ENCODE data around the gene TULP1. TPM values are rescaled to one million over a fixed set of nuclear protein-coding genes. Genes with fewer than 3 reads are reported as not detected.

The TULP1 gene
- total RNA-seq, 1 donor = not detected

- DNase-seq (ENCODE audit: low read depth) = peak; percentile 33
- TF ChIP-seq CTCF (IDR thresholded peaks at IDR 0.05; ENCODE audit: insufficient read depth, low read depth, low read length) = peak; percentile 85
- no peak overlapping the region for H3K4me3 ChIP-seq (ENCODE audit: low read depth, low read length)
Observed at GRCh38 chr6:35552285-35552917, 39.7 kb upstream of the TULP1 start.

- H3K4me3 ChIP-seq (ENCODE audit: low read depth, low read length) = no peak overlapping the region
- TF ChIP-seq CTCF (IDR thresholded peaks at IDR 0.05; ENCODE audit: insufficient read depth, low read depth, low read length) = no peak
Observed at GRCh38 chr6:35550437-35550836, 37.7 kb upstream of the TULP1 start.

GRCh38 chr6:35547676-35548075 is 35.0 kb upstream of the TULP1 start:
- no peak for TF ChIP-seq CTCF (IDR thresholded peaks at IDR 0.05; ENCODE audit: insufficient read depth, low read depth, low read length)
- H3K4me3 ChIP-seq (ENCODE audit: low read depth, low read length) = no peak overlapping the region
- DNase-seq (ENCODE audit: low read depth) = no peak

More at GRCh38 chr6:35550437-35550836, 37.7 kb upstream of the TULP1 start:
- no peak for DNase-seq (ENCODE audit: low read depth)

GRCh38 chr6:35544769-35545361 is 32.2 kb upstream of the TULP1 start:
- TF ChIP-seq CTCF (IDR thresholded peaks at IDR 0.05; ENCODE audit: insufficient read depth, low read depth, low read length) = no peak
- DNase-seq (ENCODE audit: low read depth) = no peak
- H3K4me3 ChIP-seq (ENCODE audit: low read depth, low read length) = no peak overlapping the region

GRCh38 chr6:35543459-35544193 is 30.9 kb upstream of the TULP1 start:
- no peak for DNase-seq (ENCODE audit: low read depth)
- TF ChIP-seq CTCF (IDR thresholded peaks at IDR 0.05; ENCODE audit: insufficient read depth, low read depth, low read length) = no peak
- H3K4me3 ChIP-seq (ENCODE audit: low read depth, low read length) = no peak overlapping the region

- DNase-seq (ENCODE audit: low read depth) = no peak
- TF ChIP-seq CTCF (IDR thresholded peaks at IDR 0.05; ENCODE audit: insufficient read depth, low read depth, low read length) = no peak
- no peak overlapping the region for H3K4me3 ChIP-seq (ENCODE audit: low read depth, low read length)
Observed at GRCh38 chr6:35541836-35542235, 29.1 kb upstream of the TULP1 start.

All from fibroblast of villous mesenchyme (primary cell).